SK-N-MC (cell line): Measurements from ENCODE around the gene KIF4A.

Experiments used
- EZH2 ChIP-seq: fragments of 200-600 bp; sonication (generic); IDR thresholded peaks from one replicate; pipeline ENCODE4 v1.6.1; 2017; ENCODE audit warnings: antibody characterized with exemption
- FOXP2 ChIP-seq: optimal IDR thresholded peaks from 2 replicates; pipeline ENCODE3; 2011; ENCODE audit warnings: mild to moderate bottlenecking, moderate library complexity; ENCODE audit not compliant: insufficient read depth; ENCODE audit errors: extremely low read length, control extremely low read depth
- POLR2AphosphoS5 ChIP-seq: IDR thresholded peaks from 2 replicates; pipeline ENCODE4 v1.6.1; 2012; ENCODE audit warnings: mild to moderate bottlenecking, low read depth, low read length, borderline replicate concordance

DNA sequence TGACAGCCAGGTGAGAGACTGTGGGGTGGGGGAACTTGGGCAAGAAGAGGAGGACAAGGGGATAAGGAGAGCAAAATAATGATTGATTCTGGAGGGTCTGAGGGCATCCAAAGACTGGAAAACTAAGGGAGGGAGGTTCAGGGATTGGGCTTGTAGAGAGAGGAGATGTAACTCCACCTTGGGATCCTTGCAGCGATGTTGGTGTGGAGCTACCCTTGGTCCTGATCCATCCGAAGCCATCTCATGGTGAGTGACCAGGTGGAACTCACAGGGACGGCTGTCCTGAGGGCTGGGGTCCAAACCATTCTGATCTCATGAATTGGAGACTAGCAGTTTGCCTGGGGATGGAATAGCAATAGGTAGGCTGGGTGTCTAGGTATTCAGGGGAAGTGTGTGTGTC lies 9.3 kb upstream of the KIF4A start:
- TF ChIP-seq POLR2AphosphoS5 (no peak), EZH2 (no peak), FOXP2 (no peak)
